Uterus (tissue), 4 donors: ENCODE data around the gene YPEL5. TPM values are rescaled to one million over a fixed set of nuclear protein-coding genes. Genes with fewer than 3 reads are reported as not detected.

Source experiments
- DNase-seq, 2 donors: peaks; one replicate each; pipeline ENCODE4 v3.0.0-alpha.2; 2019 to 2020
- H3K27ac ChIP-seq, 2 donors: fragments of 200-600 bp; sonication (generic); 1 replicate in 1 of 2; 2 replicates in 1 of 2; pipeline ENCODE4 v1.5.1; 2016 to 2018
- H3K27me3 ChIP-seq, 2 donors: fragments of 200-600 bp; sonication (generic); one replicate each; pipeline ENCODE4 v1.5.1; 2018 to 2019; ENCODE audit warnings: control low read depth in 1 of 2
- H3K36me3 ChIP-seq, 2 donors: fragments of 200-600 bp; sonication (generic); one replicate each; pipeline ENCODE4 v1.5.1; 2019; ENCODE audit warnings: control low read depth in 1 of 2
- H3K4me1 ChIP-seq, 2 donors: fragments of 200-600 bp; sonication (generic); one replicate each; pipeline ENCODE4 v1.5.1; 2018 to 2019; ENCODE audit warnings: control low read depth in 1 of 2
- H3K4me3 ChIP-seq, 2 donors: fragments of 200-600 bp; sonication (generic); 1 replicate in 1 of 2; 2 replicates in 1 of 2; pipeline ENCODE4 v1.5.1; 2018 to 2019; ENCODE audit warnings: mild to moderate bottlenecking in 1 of 2
- H3K9me3 ChIP-seq, 2 donors: fragments of 200-600 bp; sonication (generic); one replicate each; pipeline ENCODE4 v1.5.1; 2019; ENCODE audit warnings: control low read depth in 1 of 2
- POLR2A ChIP-seq, 2 donors: fragments of 450-650 bp; IDR thresholded peaks; one replicate each; pipeline ENCODE4 v1.6.1; 2016; ENCODE audit warnings: antibody characterized with exemption in 2 of 2, mild to moderate bottlenecking in 1 of 2, moderate library complexity in 1 of 2
- intact Hi-C: fragments of 100-400 bp; cut with DNase I; formaldehyde crosslinking; loops from one replicate; pipeline ENCODE4 v1.15.1; 2023; ENCODE audit warnings: low total_unique reads
- total RNA-seq, 4 donors: library from RNA; depleted of rRNA in 3 of 4; stranded (reverse); fragments of >200 nt in 3 of 4; gene quantifications; one replicate each; pipeline versions ENCODE4 v1.1.0 to v1.2.4, GENCODE V29; 2014 to 2023
- TF ChIP-seq, protein P1 (sequence below), 4 experiments: fragments of 200-600 bp in 2 of 4; fragments of 450-650 bp in 2 of 4; sonication (generic) in 2 of 4; IDR thresholded peaks; one replicate each; pipeline ENCODE4 v1.5.1; 2016 to 2019; ENCODE audit warnings: antibody characterized with exemption in 4 of 4, mild to moderate bottlenecking in 2 of 4, moderate library complexity in 1 of 4
- donor health status: DM: yes; HTN: yes; CAD: no.

YPEL5 gene
- total RNA-seq, 4 donors from 2014 or later: 79.1 to 131 (median 104) TPM

DNA sequence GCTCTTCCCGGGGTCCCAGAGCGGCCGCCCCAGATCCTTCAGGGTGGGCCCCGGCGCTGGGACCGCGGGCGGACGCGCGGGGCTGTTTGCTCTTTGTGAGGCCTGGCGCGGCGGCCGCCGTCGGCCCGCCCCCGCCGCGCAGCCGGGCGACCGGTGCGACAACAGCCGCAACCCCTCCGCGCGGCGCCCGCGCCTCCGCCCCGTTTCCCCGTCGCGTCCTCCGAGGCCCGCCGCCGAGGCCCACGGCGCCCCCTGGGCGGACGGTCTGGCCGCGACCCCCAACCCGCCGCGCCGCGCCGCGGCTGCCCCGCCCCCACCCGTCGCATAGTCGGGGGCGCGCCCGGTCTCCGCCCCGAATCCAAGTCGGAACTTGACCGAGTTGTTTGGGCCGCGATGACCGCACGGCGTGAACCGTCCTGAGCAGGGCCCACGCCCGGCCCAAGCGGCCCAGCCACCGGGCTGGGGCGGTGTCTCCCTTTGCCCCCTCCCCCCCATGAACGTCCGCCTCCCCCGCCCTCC is 448 bp downstream of the YPEL5 start:
- no peaks in the 10 kb centered on the region for H3K36me3 ChIP-seq
- peak overlapping the region; percentile 87 to 100 for H3K4me3 ChIP-seq
- DNase-seq: peak in 1 of 2 donors; percentile 48
- H3K27ac ChIP-seq: peak overlapping the region; percentile 96 to 100
- H3K4me1 ChIP-seq: peaks cover 0 to 4% of the 10 kb centered on the region in 2 donors
- H3K9me3 ChIP-seq: no peaks in the 10 kb centered on the region
- intact Hi-C loops: no loop called here
- TF ChIP-seq POLR2A (IDR thresholded peaks at IDR 0.05): no peak
- TF ChIP-seq, protein P1, sequence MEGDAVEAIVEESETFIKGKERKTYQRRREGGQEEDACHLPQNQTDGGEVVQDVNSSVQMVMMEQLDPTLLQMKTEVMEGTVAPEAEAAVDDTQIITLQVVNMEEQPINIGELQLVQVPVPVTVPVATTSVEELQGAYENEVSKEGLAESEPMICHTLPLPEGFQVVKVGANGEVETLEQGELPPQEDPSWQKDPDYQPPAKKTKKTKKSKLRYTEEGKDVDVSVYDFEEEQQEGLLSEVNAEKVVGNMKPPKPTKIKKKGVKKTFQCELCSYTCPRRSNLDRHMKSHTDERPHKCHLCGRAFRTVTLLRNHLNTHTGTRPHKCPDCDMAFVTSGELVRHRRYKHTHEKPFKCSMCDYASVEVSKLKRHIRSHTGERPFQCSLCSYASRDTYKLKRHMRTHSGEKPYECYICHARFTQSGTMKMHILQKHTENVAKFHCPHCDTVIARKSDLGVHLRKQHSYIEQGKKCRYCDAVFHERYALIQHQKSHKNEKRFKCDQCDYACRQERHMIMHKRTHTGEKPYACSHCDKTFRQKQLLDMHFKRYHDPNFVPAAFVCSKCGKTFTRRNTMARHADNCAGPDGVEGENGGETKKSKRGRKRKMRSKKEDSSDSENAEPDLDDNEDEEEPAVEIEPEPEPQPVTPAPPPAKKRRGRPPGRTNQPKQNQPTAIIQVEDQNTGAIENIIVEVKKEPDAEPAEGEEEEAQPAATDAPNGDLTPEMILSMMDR (IDR thresholded peaks at IDR 0.05): no peak
- no peaks in the 10 kb centered on the region for H3K27me3 ChIP-seq

DNA sequence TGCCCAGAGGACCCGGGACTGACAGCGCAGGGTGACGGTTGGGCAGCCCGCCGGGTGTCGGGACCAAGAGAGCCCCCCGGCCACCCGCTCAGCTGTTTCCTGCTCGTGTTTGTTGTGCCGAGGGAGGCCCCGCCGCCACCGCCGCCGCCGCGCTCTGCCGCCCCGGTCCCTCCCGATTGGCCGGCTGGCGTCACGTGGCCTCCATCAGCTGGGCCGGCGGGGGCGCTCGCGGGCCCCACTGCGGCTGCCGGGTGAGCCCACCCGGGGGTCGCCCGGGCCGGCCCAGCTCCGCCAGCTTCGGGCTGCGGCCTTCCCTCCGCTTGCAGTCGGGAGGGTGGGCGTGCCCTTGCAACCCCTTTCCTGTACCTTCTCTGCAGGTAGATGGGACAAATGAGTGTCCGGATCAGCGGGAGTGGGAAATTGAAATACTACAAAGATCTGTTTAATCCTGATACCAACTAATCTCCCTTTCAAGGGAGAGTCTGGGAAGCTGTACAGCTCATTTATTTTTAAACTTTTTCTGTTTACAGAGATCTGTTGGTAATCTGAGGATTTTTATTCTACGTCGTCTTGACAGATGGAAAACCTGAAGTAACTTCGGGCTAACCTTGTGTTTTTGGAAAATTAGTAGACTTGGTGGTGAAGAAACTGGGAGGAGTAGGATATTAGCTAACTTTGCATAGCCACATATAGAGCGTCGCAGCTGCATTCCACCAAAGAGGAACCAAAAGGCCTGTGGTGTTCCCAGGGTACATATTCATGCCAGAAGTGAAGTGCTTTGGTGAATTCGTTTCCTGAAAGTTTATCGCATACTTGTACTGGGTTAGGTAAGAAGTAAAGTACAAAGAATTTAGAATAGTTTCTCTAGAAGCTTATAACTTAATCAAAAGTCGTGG is 1.2 kb downstream of the YPEL5 start:
- Histone ChIP-seq H3K4me3 (peak overlapping the region; percentile 87 to 100), H3K9me3 (no peaks in the 10 kb centered on the region), H3K36me3 (no peaks in the 10 kb centered on the region), H3K4me1 (peaks cover 0 to 4% of the 10 kb centered on the region in 2 donors), H3K27ac (peak overlapping the region; percentile 96 to 100), H3K27me3 (no peaks in the 10 kb centered on the region)
- TF ChIP-seq, protein P1 (IDR thresholded peaks at IDR 0.05): peak in 3 of 4 experiments; percentile 58 to 71 (median 59)
- peak; percentile 82 for TF ChIP-seq POLR2A (IDR thresholded peaks at IDR 0.05)
- intact Hi-C loops: no loop called here
- DNase-seq: peak; percentile 71 to 75

DNA sequence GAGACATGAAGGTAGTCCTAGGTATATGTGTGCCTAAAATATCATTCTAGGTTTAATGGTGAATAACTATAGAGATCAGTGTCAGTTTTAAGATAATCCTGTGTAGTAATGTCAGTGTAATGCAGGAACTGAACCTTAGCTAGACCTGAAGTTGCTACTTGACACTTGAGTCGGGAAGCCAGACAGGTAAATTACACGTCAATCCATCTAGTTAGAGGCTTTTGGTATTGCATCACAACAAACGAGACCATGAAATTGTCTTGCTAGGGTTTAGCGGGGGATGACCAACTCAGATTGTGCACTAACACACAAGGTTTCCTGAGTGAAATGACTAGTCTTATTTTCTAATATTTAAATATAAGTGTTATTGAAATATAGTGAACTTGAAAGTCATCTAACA is 2.0 kb downstream of the YPEL5 start:
- DNase-seq: no peak
- no peaks in the 10 kb centered on the region for H3K27me3 ChIP-seq
- no peak overlapping the region for H3K27ac ChIP-seq
- intact Hi-C loops: no loop called here
- H3K4me1 ChIP-seq: peaks cover 0 to 4% of the 10 kb centered on the region in 2 donors
- no peaks in the 10 kb centered on the region for H3K9me3 ChIP-seq
- no peaks in the 10 kb centered on the region for H3K36me3 ChIP-seq
- H3K4me3 ChIP-seq: no peak overlapping the region
- no peak for TF ChIP-seq POLR2A (IDR thresholded peaks at IDR 0.05)
- TF ChIP-seq, protein P1 (IDR thresholded peaks at IDR 0.05): no peak

DNA sequence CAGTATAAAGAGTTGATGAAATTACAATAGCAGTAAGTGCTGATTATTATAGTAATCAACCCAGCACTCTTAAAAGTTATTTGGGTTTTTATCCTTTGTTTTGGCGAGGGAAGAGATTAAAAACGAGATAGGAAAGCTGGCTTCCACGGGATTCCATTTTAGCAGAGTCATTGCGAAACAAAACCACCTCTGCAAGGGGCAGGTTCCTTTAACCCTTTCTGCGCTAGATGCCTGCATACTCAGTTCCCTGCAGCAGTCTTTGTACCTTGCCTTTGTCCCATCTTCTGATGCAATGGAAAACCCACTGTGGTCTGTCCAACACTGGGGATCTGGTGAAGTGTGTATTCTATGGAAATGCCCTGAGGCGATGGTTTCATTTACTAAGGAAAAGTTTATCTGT is 2.7 kb downstream of the YPEL5 start:
- H3K27ac ChIP-seq: no peak overlapping the region
- H3K4me1 ChIP-seq: peaks cover 0 to 6% of the 10 kb centered on the region in 2 donors
- TF ChIP-seq POLR2A (IDR thresholded peaks at IDR 0.05): no peak
- TF ChIP-seq, protein P1 (IDR thresholded peaks at IDR 0.05): no peak
- no peak for DNase-seq
- H3K4me3 ChIP-seq: no peak overlapping the region
- H3K36me3 ChIP-seq: no peaks in the 10 kb centered on the region
- H3K27me3 ChIP-seq: no peaks in the 10 kb centered on the region
- intact Hi-C loops: no loop called here
- H3K9me3 ChIP-seq: no peaks in the 10 kb centered on the region

DNA sequence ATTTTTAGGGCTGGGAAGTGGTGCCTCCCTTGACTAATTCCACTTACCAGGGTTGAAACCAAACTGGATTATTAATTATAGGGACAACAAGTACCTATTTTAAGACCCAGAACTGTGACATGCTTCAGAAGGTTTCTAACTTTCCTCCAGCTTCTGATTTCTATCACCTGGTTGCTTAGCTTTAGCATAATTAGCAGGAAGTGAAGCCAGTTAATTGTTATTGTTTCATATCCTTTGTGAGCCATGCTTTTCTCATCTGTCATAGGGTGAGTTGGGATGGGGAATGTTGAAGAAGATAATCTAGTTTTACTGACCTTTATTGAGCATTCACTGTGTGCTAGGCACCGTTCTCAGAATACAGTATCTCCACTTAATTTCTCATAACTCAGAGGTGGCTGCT is 3.2 kb downstream of the YPEL5 start:
- Histone ChIP-seq H3K4me3 (no peak overlapping the region), H3K4me1 (peaks cover 0 to 9% of the 10 kb centered on the region in 2 donors), H3K27me3 (no peaks in the 10 kb centered on the region), H3K36me3 (no peaks in the 10 kb centered on the region), H3K27ac (peak overlapping the region in 1 of 2 donors; percentile 12), H3K9me3 (no peaks in the 10 kb centered on the region)
- TF ChIP-seq POLR2A (IDR thresholded peaks at IDR 0.05): no peak
- TF ChIP-seq, protein P1 (IDR thresholded peaks at IDR 0.05): no peak
- DNase-seq: no peak
- intact Hi-C loops: no loop called here
